ENCODE data around the gene REX1BD.

REX1BD gene

GRCh38 chr19:18568367-18568766, 20.2 kb upstream of the REX1BD start:
- Histone ChIP-seq H3K4me2 (no peak overlapping the region), H3K27me3 (no peaks in the 10 kb centered on the region), H3K36me3 (peaks cover 66 to 81% (median 76%) of the 10 kb centered on the region in 11 experiments), H3K9ac (no peak overlapping the region), H3K9me3 (replicated peaks in 1 of 11) (no peaks in the 10 kb centered on the region), H3K4me3 (no peak overlapping the region), H3K4me1 (peaks cover 9 to 18% (median 16%) of the 10 kb centered on the region in 10 experiments), H3K27ac (no peak overlapping the region), H4K20me1 (peaks cover 11 to 19% (median 16%) of the 10 kb centered on the region in 11 experiments; a peak in 21 of 22 replicates)
- no peak for TF ChIP-seq Cebpa-rat (IDR thresholded peaks at IDR 0.05)

GRCh38 chr19:18571564-18572344, 16.8 kb upstream of the REX1BD start, which contains the start of gene UBA52:
Gene UBA52, plus strand, starts transcription at chr19:18571857. Its CDS starts 1,444 bp downstream, at chr19:18573301.
- Histone ChIP-seq H3K4me2 (peak within 1 kb of the TSS; percentile 88 to 99 (median 97)), H3K36me3 (peaks cover 66 to 81% (median 76%) of the 10 kb centered on the region in 11 experiments), H3K4me1 (peaks cover 14 to 39% (median 33%) of the 10 kb centered on the region in 10 experiments), H3K9me3 (replicated peaks in 1 of 11) (no peaks in the 10 kb centered on the region), H3K9ac (peak within 1 kb of the TSS; percentile 93 to 99 (median 96)), H3K27me3 (no peaks in the 10 kb centered on the region), H3K4me3 (peak within 1 kb of the TSS; percentile 84 to 98 (median 92)), H4K20me1 (peaks cover 42 to 51% (median 50%) of the 10 kb centered on the region in 11 experiments), H3K27ac (peak within 1 kb of the TSS; percentile 89 to 97 (median 92))
- no peak for TF ChIP-seq Cebpa-rat (IDR thresholded peaks at IDR 0.05)

- Histone ChIP-seq H3K9me3 (replicated peaks in 1 of 11) (no peaks in the 10 kb centered on the region), H3K4me3 (peak overlapping the region in 1 of 10 experiments; percentile 89; a peak in 1 of 20 replicates), H3K27ac (peak overlapping the region in 1 of 11 experiments; percentile 9; a peak in 3 of 22 replicates), H3K9ac (peak overlapping the region in 7 of 11 experiments; percentile 3 to 98 (median 95); a peak in 10 of 22 replicates), H3K4me2 (peak overlapping the region in 9 of 11 experiments; percentile 0 to 99 (median 93); a peak in 11 of 22 replicates), H3K27me3 (no peaks in the 10 kb centered on the region), H3K36me3 (peaks cover 51 to 68% (median 61%) of the 10 kb centered on the region in 11 experiments), H4K20me1 (peaks cover 42 to 76% (median 58%) of the 10 kb centered on the region in 11 experiments), H3K4me1 (peaks cover 14 to 39% (median 33%) of the 10 kb centered on the region in 10 experiments)
- TF ChIP-seq Cebpa-rat (IDR thresholded peaks at IDR 0.05): no peak
These were observed 13.8 kb upstream of the REX1BD start for GRCh38 chr19:18574691-18575291.

- H3K4me1 ChIP-seq: peaks cover 14 to 31% (median 27%) of the 10 kb centered on the region in 10 experiments
These were observed 12.2 kb upstream of the REX1BD start for GRCh38 chr19:18576383-18576782.

GRCh38 chr19:18577365-18577914, 11.2 kb upstream of the REX1BD start:
- H4K20me1 ChIP-seq: peaks cover 39 to 73% (median 54%) of the 10 kb centered on the region in 11 experiments
- no peak overlapping the region for H3K4me3 ChIP-seq
- no peak overlapping the region for H3K9ac ChIP-seq
- H3K4me1 ChIP-seq: peaks cover 14 to 31% (median 27%) of the 10 kb centered on the region in 10 experiments
- no peak overlapping the region for H3K27ac ChIP-seq
- no peak for TF ChIP-seq Cebpa-rat (IDR thresholded peaks at IDR 0.05)
- no peaks in the 10 kb centered on the region for H3K9me3 ChIP-seq (replicated peaks in 1 of 11)
- H3K4me2 ChIP-seq: no peak overlapping the region
- H3K36me3 ChIP-seq: peaks cover 51 to 60% (median 57%) of the 10 kb centered on the region in 11 experiments
- no peaks in the 10 kb centered on the region for H3K27me3 ChIP-seq

More at GRCh38 chr19:18576383-18576782, 12.2 kb upstream of the REX1BD start:
- no peak for TF ChIP-seq Cebpa-rat (IDR thresholded peaks at IDR 0.05)
- Histone ChIP-seq H3K27ac (no peak overlapping the region), H3K4me3 (no peak overlapping the region), H3K4me2 (no peak overlapping the region), H3K9ac (no peak overlapping the region), H3K36me3 (peaks cover 51 to 60% (median 57%) of the 10 kb centered on the region in 11 experiments), H3K9me3 (replicated peaks in 1 of 11) (no peaks in the 10 kb centered on the region), H3K27me3 (no peaks in the 10 kb centered on the region), H4K20me1 (peaks cover 42 to 76% (median 58%) of the 10 kb centered on the region in 11 experiments)

- no peak for TF ChIP-seq Cebpa-rat (IDR thresholded peaks at IDR 0.05)
- Histone ChIP-seq H3K9me3 (replicated peaks in 1 of 11) (no peaks in the 10 kb centered on the region), H3K27ac (no peak overlapping the region), H3K27me3 (no peaks in the 10 kb centered on the region), H3K4me2 (no peak overlapping the region), H3K4me1 (peaks cover 4 to 23% (median 15%) of the 10 kb centered on the region in 10 experiments), H3K4me3 (no peak overlapping the region), H3K36me3 (peaks cover 25 to 34% (median 31%) of the 10 kb centered on the region in 11 experiments), H3K9ac (no peak overlapping the region), H4K20me1 (peaks cover 13 to 44% (median 25%) of the 10 kb centered on the region in 11 experiments; a peak in 21 of 22 replicates)
These were observed 8.3 kb upstream of the REX1BD start for GRCh38 chr19:18580311-18580710.

GRCh38 chr19:18586306-18586705, 2.3 kb upstream of the REX1BD start:
- peaks cover 47 to 74% (median 64%) of the 10 kb centered on the region in 10 experiments for H3K4me1 ChIP-seq
- no peak for TF ChIP-seq Cebpa-rat (IDR thresholded peaks at IDR 0.05)
- peaks cover 8 to 12% (median 11%) of the 10 kb centered on the region in 11 experiments; a peak in 17 of 22 replicates for H3K36me3 ChIP-seq
- no peak overlapping the region for H3K4me3 ChIP-seq
- no peaks in the 10 kb centered on the region for H3K27me3 ChIP-seq
- peak overlapping the region in 10 of 11 experiments; percentile 63 to 96 (median 80); a peak in 17 of 22 replicates for H3K4me2 ChIP-seq
- H3K9me3 ChIP-seq (replicated peaks in 1 of 11): peaks cover 0 to 11% (median 0%) of the 10 kb centered on the region in 11 experiments; a peak in 4 of 22 replicates
- H3K9ac ChIP-seq: peak overlapping the region in 5 of 11 experiments; percentile 16 to 50 (median 20); a peak in 6 of 22 replicates
- peak overlapping the region in 9 of 11 experiments; percentile 15 to 76 (median 59); a peak in 16 of 22 replicates for H3K27ac ChIP-seq
- peaks cover 0 to 17% (median 5%) of the 10 kb centered on the region in 11 experiments; a peak in 9 of 22 replicates for H4K20me1 ChIP-seq

- 0 out of 20 replicates have a peak overlapping the region, but pooled peaks of 1 of the 10 experiments have one; percentile 88 for H3K4me3 ChIP-seq
These were observed 1.0 kb upstream of the REX1BD start for GRCh38 chr19:18587561-18587960.

More at GRCh38 chr19:18587561-18587960, 1.0 kb upstream of the REX1BD start:
- peaks cover 0 to 28% (median 9%) of the 10 kb centered on the region in 11 experiments; a peak in 10 of 22 replicates for H4K20me1 ChIP-seq
- no peak for TF ChIP-seq Cebpa-rat (IDR thresholded peaks at IDR 0.05)
- H3K9ac ChIP-seq: peak overlapping the region in 1 of 11 experiments; percentile 87; a peak in 2 of 22 replicates
- peak overlapping the region; percentile 95 to 100 (median 97); a peak in 18 of 22 replicates for H3K4me2 ChIP-seq
- H3K27me3 ChIP-seq: no peaks in the 10 kb centered on the region
- peaks cover 60 to 82% (median 64%) of the 10 kb centered on the region in 10 experiments for H3K4me1 ChIP-seq
- peak overlapping the region in 7 of 11 experiments; percentile 77 to 91 (median 85); a peak in 8 of 22 replicates for H3K27ac ChIP-seq
- H3K9me3 ChIP-seq (replicated peaks in 1 of 11): peaks cover 0 to 11% (median 0%) of the 10 kb centered on the region in 11 experiments; a peak in 4 of 22 replicates
- H3K36me3 ChIP-seq: peaks cover 8 to 22% (median 18%) of the 10 kb centered on the region in 11 experiments; a peak in 17 of 22 replicates

Data from BLaER1 treated with 17β-estradiol and CSF1 and Interleukin-3, amounts not matched to agents 10 nM and 100 nM (cell line).